MCF 10A (cell line): ENCODE data around the gene CSRNP3. TPM values are rescaled to one million over a fixed set of nuclear protein-coding genes. Genes with fewer than 3 reads are reported as not detected.

Experiments
- BruUV-seq: library from RNA; stranded (reverse); fragments of 400-500 nt; replicated peaks from 2 replicates; lab custom pipeline; 2021; lab: Mats Ljungman, UMichigan
- CTCF ChIA-PET: fragments of 300-600 bp; sonication (Branson Sonifier 250); formaldehyde crosslinking; extraction: SDS; loops from one replicate; lab custom pipeline; 2021; ENCODE audit warnings: antibody characterized with exemption, inconsistent platforms; lab: Yijun Ruan, JAX
- POLR2A ChIA-PET: fragments of 300-600, 350-650 bp; sonication (Branson Sonifier 250); formaldehyde crosslinking; extraction: SDS; loops from one replicate; lab custom pipeline; 2020; ENCODE audit warnings: antibody characterized with exemption, inconsistent platforms; lab: Yijun Ruan, JAX
- DNase-seq: peaks from one replicate; pipeline ENCODE4 v3.0.0-alpha.2; 2018; ENCODE audit not compliant: unreplicated experiment
- H3K27ac Mint-ChIP-seq: one replicate; pipeline ENCODE4 v1.8.0; 2022; ENCODE audit warnings: mild to moderate bottlenecking, low read depth, mixed read lengths; ENCODE audit not compliant: unreplicated experiment
- H3K27me3 Mint-ChIP-seq: one replicate; pipeline ENCODE4 v1.8.0; 2022; ENCODE audit warnings: mixed read lengths; ENCODE audit not compliant: insufficient read depth, unreplicated experiment
- H3K36me3 Mint-ChIP-seq: one replicate; pipeline ENCODE4 v1.8.0; 2022; ENCODE audit warnings: mild to moderate bottlenecking, moderate library complexity, mixed read lengths; ENCODE audit not compliant: insufficient read depth, unreplicated experiment
- H3K4me1 Mint-ChIP-seq: one replicate; pipeline ENCODE4 v1.8.0; 2022; ENCODE audit warnings: mixed read lengths; ENCODE audit not compliant: insufficient read depth, unreplicated experiment
- H3K4me3 Mint-ChIP-seq: one replicate; pipeline ENCODE4 v1.8.0; 2022; ENCODE audit warnings: mild to moderate bottlenecking, moderate library complexity, mixed read lengths; ENCODE audit not compliant: unreplicated experiment
- H3K9me3 Mint-ChIP-seq: one replicate; pipeline ENCODE4 v1.8.0; 2022; ENCODE audit warnings: mixed read lengths; ENCODE audit not compliant: unreplicated experiment
- CTCF ChIP-seq: fragments of 200-600 bp; IDR thresholded peaks from one replicate; pipeline ENCODE4 v1.8.0; 2022; ENCODE audit warnings: antibody characterized with exemption, mild to moderate bottlenecking; ENCODE audit not compliant: unreplicated experiment
- intact Hi-C: fragments of 100-400 bp; cut with micrococcal nuclease; formaldehyde crosslinking; loops from 2 replicates; pipeline ENCODE4 v1.14.1; 2022
- total RNA-seq: library from RNA; stranded (reverse); gene quantifications from 2 replicates; pipeline ENCODE4 v1.2.3, GENCODE V29; 2022

The CSRNP3 gene
- total RNA-seq, 1 experiment from 2014 or later: 0.33 TPM

GRCh38 chr2:165634855-165635254 is 165.4 kb downstream of the CSRNP3 start:
- CTCF ChIA-PET: interaction anchor here (0.6 kb wide), 2 partner anchors 198 to 319 kb away, joined by 3 read pairs; partner anchors contain the start of gene TTC21B
- peak; percentile 4 for DNase-seq
- Mint-ChIP-seq H3K9me3 (no peaks in the 10 kb centered on the region), H3K27ac (no peak overlapping the region), H3K36me3 (no peaks in the 10 kb centered on the region), H3K4me1 (no peaks in the 10 kb centered on the region), H3K27me3 (no peaks in the 10 kb centered on the region), H3K4me3 (no peak overlapping the region)
- POLR2A ChIA-PET: interaction anchor here (0.7 kb wide), 1 partner anchor 47 kb away, joined by 3 read pairs; no protein-coding TSS in a partner anchor
- intact Hi-C loops: no loop called here
- no peak for TF ChIP-seq CTCF
- no TSS peak for BruUV-seq

GRCh38 chr2:165635532-165635931 is 166.0 kb downstream of the CSRNP3 start:
- Mint-ChIP-seq H3K36me3 (no peaks in the 10 kb centered on the region), H3K27me3 (no peaks in the 10 kb centered on the region), H3K4me1 (no peaks in the 10 kb centered on the region), H3K4me3 (no peak overlapping the region), H3K27ac (no peak overlapping the region), H3K9me3 (no peaks in the 10 kb centered on the region)
- intact Hi-C loops: no loop called here
- no peak for DNase-seq
- no TSS peak for BruUV-seq
- TF ChIP-seq CTCF: no peak
- POLR2A ChIA-PET: interaction anchor here (0.5 kb wide), 1 partner anchor 64 kb away, joined by 3 read pairs; no protein-coding TSS in a partner anchor
- CTCF ChIA-PET: interaction anchor here (0.7 to 0.8 kb wide), 2 partner anchors 62 to 538 kb away, joined by 3 read pairs; no protein-coding TSS in a partner anchor

GRCh38 chr2:165636959-165637358 is 167.5 kb downstream of the CSRNP3 start:
- no peak overlapping the region for H3K27ac Mint-ChIP-seq
- no peak overlapping the region for H3K4me3 Mint-ChIP-seq
- H3K9me3 Mint-ChIP-seq: no peaks in the 10 kb centered on the region
- CTCF ChIA-PET: no interaction called here
- no peaks in the 10 kb centered on the region for H3K4me1 Mint-ChIP-seq
- H3K36me3 Mint-ChIP-seq: no peaks in the 10 kb centered on the region
- no TSS peak for BruUV-seq
- intact Hi-C loops: no loop called here
- no peak for DNase-seq
- POLR2A ChIA-PET: interaction anchor here (0.6 kb wide), 1 partner anchor 16 kb away, joined by 5 read pairs; no protein-coding TSS in a partner anchor
- no peak for TF ChIP-seq CTCF
- H3K27me3 Mint-ChIP-seq: no peaks in the 10 kb centered on the region

GRCh38 chr2:165637396-165637795 is 167.9 kb downstream of the CSRNP3 start:
- H3K27me3 Mint-ChIP-seq: no peaks in the 10 kb centered on the region
- DNase-seq: no peak
- no peaks in the 10 kb centered on the region for H3K9me3 Mint-ChIP-seq
- no peak overlapping the region for H3K27ac Mint-ChIP-seq
- no peaks in the 10 kb centered on the region for H3K4me1 Mint-ChIP-seq
- H3K36me3 Mint-ChIP-seq: no peaks in the 10 kb centered on the region
- H3K4me3 Mint-ChIP-seq: no peak overlapping the region
- ChIA-PET CTCF (no interaction called here), POLR2A (interaction anchor here (0.6 kb wide), 1 partner anchor 15 kb away, joined by 5 read pairs; no protein-coding TSS in a partner anchor)
- intact Hi-C loops: no loop called here
- no peak for TF ChIP-seq CTCF
- BruUV-seq: no TSS peak
